Measurements from ENCODE around the gene KRTAP10-4.

DNA sequence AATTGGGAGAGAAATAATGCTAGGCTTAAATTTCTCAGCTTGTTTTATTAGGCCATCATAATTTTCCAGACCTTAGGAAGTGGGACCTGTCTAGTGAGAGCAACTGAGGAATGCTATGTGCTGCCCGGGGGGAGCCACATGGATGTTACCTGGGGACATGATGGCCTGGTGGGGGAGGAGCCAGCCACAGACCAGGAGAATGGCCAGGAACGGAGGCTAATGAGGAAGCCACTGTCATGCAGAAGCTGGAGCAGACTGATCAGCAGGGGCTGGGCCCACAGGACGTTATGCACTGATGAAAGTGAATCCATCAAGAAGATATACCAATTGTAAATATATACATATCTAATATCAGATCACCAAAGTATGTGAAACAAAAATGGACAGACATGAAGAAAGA is 29.0 kb upstream of the KRTAP10-4 start:
- TF ChIP-seq GATA2 (IDR thresholded peaks at IDR 0.05; ENCODE audit: low read depth, low read length): no peak
- TF ChIP-seq GATA3 (IDR thresholded peaks at IDR 0.05; ENCODE audit: low read depth, low read length): no peak

All from SH-SY5Y (cell line).